C4-2B (cell line): ENCODE measurements around the gene CLTCL1.

Source experiments
- H3K27ac ChIP-seq: fragments of 450-650 bp; 2 replicates; pipeline ENCODE4 v1.5.1; 2017
- ZFX ChIP-seq: fragments of 450-650 bp; IDR thresholded peaks from 2 replicates; pipeline ENCODE4 v1.6.1; 2017
- TF ChIP-seq, protein P1 (sequence below): fragments of 450-650 bp; conservative IDR thresholded peaks from 2 replicates; pipeline ENCODE4 v1.5.1; 2017; ENCODE audit warnings: mild to moderate bottlenecking

Gene CLTCL1

DNA sequence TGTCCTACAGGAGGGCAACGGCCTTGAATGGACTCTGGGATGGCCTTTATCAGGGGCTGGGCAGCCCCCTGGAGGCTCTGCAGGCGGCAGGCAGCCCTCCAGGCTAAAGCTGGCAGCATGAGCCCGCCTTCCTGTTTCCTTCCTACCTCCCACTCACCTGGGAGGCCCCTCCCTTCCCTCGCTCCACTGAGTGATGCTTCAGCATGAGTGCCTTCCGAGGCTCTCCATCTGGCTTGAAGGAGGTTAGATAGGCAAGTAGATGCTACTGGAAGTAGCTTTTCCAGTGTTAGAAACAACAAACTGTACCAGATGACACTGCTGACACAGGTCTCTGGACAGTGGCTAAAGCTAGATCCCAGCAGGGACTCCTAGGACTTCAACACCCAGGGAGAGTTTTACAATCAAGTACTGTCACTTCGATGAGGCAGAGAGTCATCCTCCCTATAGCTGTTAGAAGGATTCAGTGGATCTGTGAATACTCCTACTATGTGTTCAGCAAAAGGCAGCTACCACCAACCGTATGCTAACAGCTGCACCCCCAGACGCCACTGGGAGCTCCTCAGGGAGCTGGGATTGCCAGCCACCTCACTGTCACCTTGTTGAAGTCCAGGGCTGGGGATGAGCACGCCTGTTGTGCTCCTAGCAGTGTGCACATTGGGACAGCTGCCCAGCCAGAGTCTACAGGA is 108.9 kb downstream of the CLTCL1 start:
- no peak for TF ChIP-seq ZFX
- TF ChIP-seq, protein P1, sequence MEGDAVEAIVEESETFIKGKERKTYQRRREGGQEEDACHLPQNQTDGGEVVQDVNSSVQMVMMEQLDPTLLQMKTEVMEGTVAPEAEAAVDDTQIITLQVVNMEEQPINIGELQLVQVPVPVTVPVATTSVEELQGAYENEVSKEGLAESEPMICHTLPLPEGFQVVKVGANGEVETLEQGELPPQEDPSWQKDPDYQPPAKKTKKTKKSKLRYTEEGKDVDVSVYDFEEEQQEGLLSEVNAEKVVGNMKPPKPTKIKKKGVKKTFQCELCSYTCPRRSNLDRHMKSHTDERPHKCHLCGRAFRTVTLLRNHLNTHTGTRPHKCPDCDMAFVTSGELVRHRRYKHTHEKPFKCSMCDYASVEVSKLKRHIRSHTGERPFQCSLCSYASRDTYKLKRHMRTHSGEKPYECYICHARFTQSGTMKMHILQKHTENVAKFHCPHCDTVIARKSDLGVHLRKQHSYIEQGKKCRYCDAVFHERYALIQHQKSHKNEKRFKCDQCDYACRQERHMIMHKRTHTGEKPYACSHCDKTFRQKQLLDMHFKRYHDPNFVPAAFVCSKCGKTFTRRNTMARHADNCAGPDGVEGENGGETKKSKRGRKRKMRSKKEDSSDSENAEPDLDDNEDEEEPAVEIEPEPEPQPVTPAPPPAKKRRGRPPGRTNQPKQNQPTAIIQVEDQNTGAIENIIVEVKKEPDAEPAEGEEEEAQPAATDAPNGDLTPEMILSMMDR = no peak
- no peak overlapping the region for H3K27ac ChIP-seq

DNA sequence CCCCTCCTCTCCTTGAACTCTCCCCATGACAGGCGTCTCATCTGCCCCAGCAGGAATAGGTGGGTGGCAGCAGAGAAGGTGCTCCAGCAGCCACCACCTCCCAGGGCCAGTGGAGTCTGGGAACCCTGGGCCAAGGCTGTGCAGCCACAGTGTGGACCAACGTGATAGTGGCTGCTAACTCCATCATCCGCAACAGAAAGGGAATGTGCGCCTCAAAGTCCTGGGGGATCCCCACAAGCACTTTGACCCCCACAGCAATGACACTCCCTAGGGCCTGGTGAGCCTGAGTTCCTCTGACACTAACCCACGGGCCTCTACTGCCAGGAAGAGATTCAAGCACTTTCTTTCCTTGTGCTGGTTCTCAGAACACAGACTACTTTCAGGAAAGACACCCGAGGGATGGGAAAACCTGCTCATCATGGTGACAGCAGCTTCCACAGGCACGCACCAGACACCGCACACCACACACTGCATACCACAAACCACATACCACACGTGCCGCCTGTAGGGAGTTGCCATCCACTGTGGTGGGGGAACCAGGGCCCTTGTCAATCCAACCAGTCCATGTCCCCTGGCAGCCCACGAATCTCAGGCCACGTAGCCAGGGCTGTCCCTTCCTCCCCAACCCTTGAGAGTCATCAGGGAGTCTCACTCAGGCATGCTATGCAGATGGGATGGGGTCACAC is 109.6 kb downstream of the CLTCL1 start:
- TF ChIP-seq, protein P1 = no peak
- no peak for TF ChIP-seq ZFX
- H3K27ac ChIP-seq = no peak overlapping the region

DNA sequence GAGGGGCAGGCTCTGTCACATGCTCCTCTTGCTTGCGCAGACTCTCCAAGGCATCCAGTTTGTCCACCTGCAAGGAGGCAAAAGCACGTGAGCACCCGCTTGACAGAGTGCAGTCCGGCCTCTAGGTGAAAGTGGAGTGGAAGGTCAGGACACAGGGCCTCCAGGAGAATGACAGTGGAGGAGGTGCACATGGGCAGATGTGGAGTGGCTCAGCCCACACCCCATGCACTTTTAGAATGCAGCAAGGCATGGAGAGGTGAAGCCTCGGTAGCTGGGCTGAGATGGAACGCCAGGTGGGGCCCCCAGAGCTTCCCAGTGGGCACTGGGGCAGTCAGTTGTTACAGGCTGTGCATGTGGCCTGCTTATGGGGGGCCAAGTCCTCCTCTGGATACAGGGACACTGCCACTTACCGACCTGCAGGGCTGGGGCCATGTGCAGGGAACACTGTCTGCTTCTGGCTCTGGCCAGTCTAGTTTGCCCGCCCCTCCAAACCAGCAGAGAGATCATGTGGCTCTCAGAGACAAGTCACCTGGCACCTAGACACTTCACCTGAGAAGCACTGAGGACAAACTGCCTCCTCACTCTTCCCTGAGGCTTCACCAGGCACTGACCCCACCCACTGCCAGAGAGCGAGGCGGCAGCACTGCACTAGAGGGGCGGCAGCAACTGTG is 110.6 kb downstream of the CLTCL1 start:
- no peak for TF ChIP-seq ZFX
- TF ChIP-seq, protein P1 = no peak

DNA sequence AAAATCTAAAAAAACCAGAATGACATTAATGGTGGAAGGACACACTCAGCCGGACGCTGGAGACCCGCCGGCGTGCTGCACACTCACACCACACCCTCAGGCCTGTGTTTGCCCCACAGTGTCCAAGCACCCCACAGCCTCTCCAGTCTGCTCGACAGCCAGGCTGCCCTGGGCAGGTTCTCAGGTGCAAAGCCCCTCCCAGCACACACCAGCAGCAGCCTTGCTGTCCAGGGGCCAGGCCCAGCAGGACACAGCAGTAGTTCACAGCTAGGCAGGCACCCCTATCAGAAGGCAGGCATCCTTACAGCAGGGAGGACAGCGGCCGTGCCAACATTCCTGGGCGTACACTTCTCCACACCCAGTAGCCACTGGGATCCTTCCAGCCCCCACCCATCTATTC is 111.3 kb downstream of the CLTCL1 start:
- TF ChIP-seq, protein P1 = no peak
- TF ChIP-seq ZFX = no peak
- peak overlapping the region; percentile 91; the same call in 1 of the 2 replicates for H3K27ac ChIP-seq

More for the DNA sequence above, 110.6 kb downstream of the CLTCL1 start:
- H3K27ac ChIP-seq = no peak overlapping the region

DNA sequence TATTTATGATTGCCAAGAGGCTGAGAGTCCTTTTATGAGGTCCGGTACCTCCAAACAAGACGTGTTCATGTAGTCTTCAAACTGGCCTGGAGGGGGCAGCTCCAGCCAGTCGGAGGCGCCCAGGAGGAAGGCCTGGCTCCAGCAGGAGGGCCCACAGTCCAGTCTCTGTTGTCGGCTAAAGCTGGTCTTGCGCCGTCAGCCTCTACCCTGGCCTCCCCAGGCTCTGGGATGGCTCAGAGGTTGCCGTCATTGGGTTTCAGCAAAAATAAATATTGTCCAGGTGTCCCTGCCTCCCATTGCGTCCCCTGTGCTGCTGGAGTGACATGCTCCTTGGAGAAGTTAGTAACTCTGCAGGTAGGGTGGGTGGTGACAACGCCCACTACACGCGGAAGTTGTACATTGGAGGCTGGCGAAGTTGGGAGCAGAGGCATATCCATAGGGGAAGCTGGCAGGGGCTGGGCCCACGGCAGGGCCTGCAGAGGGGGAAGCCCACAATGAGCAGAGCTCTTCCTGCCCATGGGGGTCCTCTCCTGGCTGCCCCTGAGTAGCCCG is 111.9 kb downstream of the CLTCL1 start:
- no peak for TF ChIP-seq ZFX
- TF ChIP-seq, protein P1 = peak; percentile 91
- H3K27ac ChIP-seq = peak overlapping the region; percentile 91

DNA sequence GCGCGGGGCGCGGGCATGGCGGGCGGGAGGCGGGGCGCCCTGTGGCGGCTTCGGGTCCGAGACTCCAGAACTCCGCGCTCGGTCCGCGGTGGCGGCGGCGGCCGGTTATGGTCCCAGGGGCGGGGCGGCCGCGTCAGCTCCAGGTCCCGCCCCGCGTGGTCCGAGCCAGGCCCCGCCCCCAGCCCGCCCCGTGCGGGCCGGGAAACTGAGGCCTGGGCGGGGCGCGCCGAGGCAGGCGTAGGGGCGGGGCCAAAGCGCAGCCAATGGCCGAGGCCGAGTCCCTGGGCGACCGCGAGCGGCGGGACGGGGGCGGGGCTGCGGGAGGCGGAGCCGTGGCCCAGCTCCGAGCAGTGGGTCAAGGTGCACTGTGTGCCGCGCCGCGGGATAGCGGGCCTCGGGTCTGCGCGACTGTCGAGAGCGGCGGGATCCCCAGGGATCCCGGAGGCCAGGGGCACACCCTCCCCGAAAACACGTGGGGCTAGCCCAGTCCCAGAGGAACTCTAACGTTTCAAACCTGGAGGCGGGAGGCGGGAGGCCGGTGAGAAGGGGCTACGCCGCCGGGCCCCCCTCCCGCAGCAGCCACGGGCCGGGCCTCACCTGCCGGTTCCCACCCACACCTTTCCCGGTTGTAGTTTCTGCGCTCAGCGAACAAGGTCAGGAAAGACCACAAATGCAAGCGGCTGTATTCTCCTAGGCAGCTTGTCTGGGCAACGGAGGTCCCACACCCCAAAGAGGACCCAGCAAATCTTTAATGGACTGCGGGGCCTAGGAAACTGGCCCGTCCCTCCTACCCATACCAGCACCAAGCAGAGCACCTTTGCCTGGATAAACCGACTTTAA is 112.6 kb downstream of the CLTCL1 start, which contains the start of gene SLC25A1:
TSS of gene SLC25A1 (minus strand) at position 80 of the 840 bp plus-strand sequence. CDS start at position 17, 63 bp downstream.
- TF ChIP-seq ZFX = no peak
- TF ChIP-seq, protein P1 = no peak
- peak within 1 kb of the TSS; percentile 91 for H3K27ac ChIP-seq
